HepG2 (cell line): ENCODE results near the gene INAFM2. TPM values are rescaled to one million over a fixed set of nuclear protein-coding genes. Genes with fewer than 3 reads are reported as not detected.
A peak's percentile ranks its signal among the peaks of the same experiment; 100 is the strongest.

ENCODE experiments used
- AKAP8 ChIP-seq: sonication (generic); formaldehyde crosslinking; IDR thresholded peaks from 2 replicates; pipeline ENCODE4 v1.5.1; 2020; ENCODE audit warnings: mild to moderate bottlenecking, missing genetic modification reagents
- DR1 ChIP-seq: sonication (generic); formaldehyde crosslinking; IDR thresholded peaks from 2 replicates; pipeline ENCODE4 v1.8.0; 2021; ENCODE audit warnings: mild to moderate bottlenecking, missing genetic modification reagents, inconsistent platforms
- EEA1 ChIP-seq: sonication (generic); formaldehyde crosslinking; IDR thresholded peaks from 2 replicates; pipeline ENCODE4 v1.5.1; 2020; ENCODE audit warnings: mild to moderate bottlenecking, missing genetic modification reagents, borderline replicate concordance
- EP300 ChIP-seq, 3 experiments: sonication (generic) in 1 of 3; formaldehyde crosslinking in 1 of 3; IDR thresholded peaks; 2 replicates each; pipeline versions ENCODE4 v1.5.1 to v1.6.1; 2011 to 2020; ENCODE audit warnings: low read depth in 2 of 3, low read length in 2 of 3, borderline replicate concordance in 1 of 3, improper control_type of control experiment in 1 of 3, mild to moderate bottlenecking in 1 of 3, missing genetic modification reagents in 1 of 3, moderate library complexity in 1 of 3
- FOSL1 ChIP-seq: sonication (generic); formaldehyde crosslinking; IDR thresholded peaks from 2 replicates; pipeline ENCODE4 v1.9.0; 2021; ENCODE audit warnings: missing genetic modification reagents, borderline replicate concordance
- FOXA3 ChIP-seq: IDR thresholded peaks from 2 replicates; pipeline ENCODE4 v1.6.1; 2016; ENCODE audit warnings: missing genetic modification reagents, missing compliant biosample characterization
- GABPB1 ChIP-seq: IDR thresholded peaks from 2 replicates; pipeline ENCODE4 v1.6.1; 2016; ENCODE audit warnings: mild to moderate bottlenecking, missing genetic modification reagents, moderate library complexity, missing compliant biosample characterization
- GZF1 ChIP-seq: sonication (generic); formaldehyde crosslinking; IDR thresholded peaks from 2 replicates; pipeline ENCODE4 v1.5.1; 2020; ENCODE audit warnings: mild to moderate bottlenecking, missing genetic modification reagents
- HOXA5 ChIP-seq: sonication (generic); formaldehyde crosslinking; IDR thresholded peaks from 2 replicates; pipeline ENCODE4 v1.4.0; 2020; ENCODE audit warnings: missing genetic modification reagents
- KDM2A ChIP-seq: sonication (generic); formaldehyde crosslinking; IDR thresholded peaks from 2 replicates; pipeline ENCODE4 v1.4.0; 2020; ENCODE audit warnings: low read depth, missing genetic modification reagents, borderline replicate concordance
- KLF13 ChIP-seq: sonication (generic); formaldehyde crosslinking; IDR thresholded peaks from 2 replicates; pipeline ENCODE4 v1.4.0; 2020; ENCODE audit warnings: mild to moderate bottlenecking, missing genetic modification reagents
- KLF15 ChIP-seq: sonication (generic); formaldehyde crosslinking; IDR thresholded peaks from 2 replicates; pipeline ENCODE4 v1.8.1; 2023; ENCODE audit warnings: borderline replicate concordance, mild to moderate bottlenecking, inconsistent platforms, missing genetic modification reagents, mixed read lengths
- NBN ChIP-seq: fragments of 450-650 bp; conservative IDR thresholded peaks from 2 replicates; pipeline ENCODE4 v1.6.1; 2017
- SRF ChIP-seq: IDR thresholded peaks from 2 replicates; pipeline ENCODE4 v1.6.1; 2011; ENCODE audit warnings: mild to moderate bottlenecking, low read depth, low read length, moderate library complexity
- SSRP1 ChIP-seq: IDR thresholded peaks from 2 replicates; pipeline ENCODE4 v1.6.1; 2016; ENCODE audit warnings: control low read depth
- THAP11 ChIP-seq: IDR thresholded peaks from 2 replicates; pipeline ENCODE4 v1.6.1; 2016; ENCODE audit warnings: missing biosample characterization, missing genetic modification reagents
- TSC22D2 ChIP-seq: sonication (generic); formaldehyde crosslinking; IDR thresholded peaks from 2 replicates; pipeline ENCODE4 v1.5.1; 2020; ENCODE audit warnings: missing genetic modification reagents, mild to moderate bottlenecking, borderline replicate concordance
- ZMAT3 ChIP-seq: sonication (generic); formaldehyde crosslinking; conservative IDR thresholded peaks from 2 replicates; pipeline ENCODE4 v1.7.0; 2021; ENCODE audit warnings: missing genetic modification reagents
- ZNF20 ChIP-seq: sonication (generic); formaldehyde crosslinking; IDR thresholded peaks from 2 replicates; pipeline ENCODE4 v1.4.0; 2020; ENCODE audit warnings: mild to moderate bottlenecking, moderate library complexity, missing genetic modification reagents
- ZNF256 ChIP-seq: sonication (generic); formaldehyde crosslinking; conservative IDR thresholded peaks from 2 replicates; pipeline ENCODE4 v1.4.0; 2020; ENCODE audit warnings: missing genetic modification reagents
- ZNF3 ChIP-seq: IDR thresholded peaks from 2 replicates; pipeline ENCODE4 v1.7.0; 2017; ENCODE audit warnings: inconsistent platforms
- ZNF33B ChIP-seq: sonication (generic); formaldehyde crosslinking; IDR thresholded peaks from 2 replicates; pipeline ENCODE4 v1.5.1; 2020; ENCODE audit warnings: mild to moderate bottlenecking, missing genetic modification reagents
- ZNF451 ChIP-seq: sonication (generic); formaldehyde crosslinking; IDR thresholded peaks from 2 replicates; pipeline ENCODE4 v1.5.0; 2020; ENCODE audit warnings: mild to moderate bottlenecking, missing genetic modification reagents
- ZNF678 ChIP-seq: sonication (generic); formaldehyde crosslinking; IDR thresholded peaks from 2 replicates; pipeline ENCODE4 v1.4.0; 2020; ENCODE audit warnings: mild to moderate bottlenecking, missing genetic modification reagents
- ZSCAN12 ChIP-seq: sonication (generic); formaldehyde crosslinking; IDR thresholded peaks from 2 replicates; pipeline ENCODE4 v1.9.0; 2021; ENCODE audit warnings: mild to moderate bottlenecking, missing genetic modification reagents
- polyA plus RNA-seq, 8 experiments: library from polyadenylated mRNA; depleted of rRNA in 3 of 8; stranded (reverse) in 7 of 8; unstranded in 1 of 8; fragments of >200 nt; fragmentation: Illumina TruSeq in 4 of 8; extraction: Trizol in 4 of 8; gene quantifications; 2 replicates each; pipeline versions ENCODE4 v1.2.1 to v1.2.3, GENCODE V29; 2011 to 2016; ENCODE audit warnings: low read depth in 4 of 8, missing spikeins in 1 of 8, mixed read lengths in 1 of 8; ENCODE audit not compliant: insufficient read depth in 1 of 8
- total RNA-seq, 5 experiments: library from RNA; depleted of rRNA; stranded (reverse); fragments of >200 nt; fragmentation: Illumina TruSeq; extraction: Trizol; gene quantifications; 2 replicates each; pipeline ENCODE4 v1.2.3, GENCODE V29; 2016; ENCODE audit warnings: low read depth in 1 of 5
- TF ChIP-seq, protein P1 (sequence below): sonication (generic); formaldehyde crosslinking; IDR thresholded peaks from 2 replicates; pipeline ENCODE4 v1.4.0; 2020; ENCODE audit warnings: mild to moderate bottlenecking, missing genetic modification reagents
- TF ChIP-seq, protein P2 (sequence below), 2 experiments: fragments of 450-650 bp in 1 of 2; sonication (generic) in 1 of 2; formaldehyde crosslinking; IDR thresholded peaks; 2 replicates each; pipeline versions ENCODE4 v1.5.0 to v1.8.0; 2020 to 2022; ENCODE audit warnings: mild to moderate bottlenecking in 1 of 2, missing genetic modification reagents in 1 of 2
- TF ChIP-seq, protein P3 (sequence below): sonication (generic); formaldehyde crosslinking; IDR thresholded peaks from 2 replicates; pipeline ENCODE4 v1.8.0; 2022; ENCODE audit warnings: mild to moderate bottlenecking, missing genetic modification reagents, moderate library complexity
- TF ChIP-seq, protein P4 (sequence below): IDR thresholded peaks from 2 replicates; pipeline ENCODE4 v1.6.1; 2016

The INAFM2 gene
- total and polyA plus RNA-seq, 2 of the 13 experiments (the other 11 are each of a cell fraction or from before 2014, with no cell fraction given) = 5.5 to 6.5 TPM

DNA sequence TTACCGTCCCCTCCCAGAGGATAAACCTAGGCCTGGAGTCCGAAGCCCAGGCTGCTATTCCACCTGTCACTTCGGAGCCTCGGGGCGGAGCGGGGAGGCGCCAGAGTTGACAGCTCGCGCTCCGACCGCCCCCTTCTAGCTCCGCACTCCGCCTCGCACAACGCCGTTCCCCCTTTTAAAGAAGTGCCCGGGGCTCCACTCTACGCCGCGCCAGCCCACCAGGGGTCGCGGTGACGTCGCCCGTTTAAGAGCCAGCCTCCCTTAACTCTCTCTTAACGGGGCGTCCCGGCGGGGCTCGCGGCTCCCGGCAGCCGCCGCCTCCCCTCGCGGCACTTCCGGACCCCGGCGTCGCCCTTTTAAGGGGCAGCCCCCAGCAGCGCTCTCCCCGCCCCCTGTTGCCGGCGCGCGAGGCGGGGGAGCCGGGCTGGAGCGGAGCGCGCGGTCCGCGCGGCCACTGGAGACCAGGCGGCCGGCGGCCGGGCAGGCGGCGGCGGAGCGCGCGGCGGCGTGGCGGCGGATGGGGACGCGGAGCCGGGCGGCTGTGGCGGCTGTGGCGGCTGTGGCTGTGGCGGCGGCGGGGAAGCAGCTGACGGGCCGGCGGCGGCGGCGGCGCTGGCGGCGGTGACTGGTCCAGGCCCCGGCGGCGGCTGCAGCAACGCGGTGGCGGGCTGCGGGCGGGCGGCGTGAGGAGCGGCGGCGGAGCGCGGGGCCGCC lies at the start of gene INAFM2 (continued):
- TF ChIP-seq, protein P1, sequence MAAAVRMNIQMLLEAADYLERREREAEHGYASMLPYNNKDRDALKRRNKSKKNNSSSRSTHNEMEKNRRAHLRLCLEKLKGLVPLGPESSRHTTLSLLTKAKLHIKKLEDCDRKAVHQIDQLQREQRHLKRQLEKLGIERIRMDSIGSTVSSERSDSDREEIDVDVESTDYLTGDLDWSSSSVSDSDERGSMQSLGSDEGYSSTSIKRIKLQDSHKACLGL (CRISPR knock-in tag) = peak; percentile 52; the same call in 1 of the 2 replicates
- TF ChIP-seq ZNF256 (no peak), FOXA3 (CRISPR knock-in tag) (peak; percentile 22; the same call in 1 of the 2 replicates), EP300 (IDR thresholded peaks at IDR 0.05; ENCODE audit: low read depth in 2 of 2, low read length in 2 of 2) (no peak), EP300 (CRISPR knock-in tag; IDR thresholded peaks at IDR 0.05; ENCODE audit: borderline replicate concordance) (no peak), DR1 (no peak), GZF1 (no peak), THAP11 (CRISPR knock-in tag) (peak; percentile 66), ZNF678 (CRISPR knock-in tag) (no peak), SRF (no peak), KLF13 (CRISPR knock-in tag) (no peak), GABPB1 (CRISPR knock-in tag) (peak; percentile 83), AKAP8 (CRISPR knock-in tag) (no peak), ZMAT3 (CRISPR knock-in tag) (no peak), FOSL1 (no peak), EEA1 (no peak), NBN (no peak), ZNF3 (no peak), SSRP1 (CRISPR knock-in tag) (no peak), HOXA5 (CRISPR knock-in tag) (peak; percentile 72; the same call in 1 of the 2 replicates), KLF15 (CRISPR knock-in tag) (0 out of 2 replicates have a peak, but pooled peaks have one; percentile 50), ZNF20 (CRISPR knock-in tag) (no peak), ZNF451 (CRISPR knock-in tag) (no peak), ZSCAN12 (CRISPR knock-in tag) (no peak), TSC22D2 (CRISPR knock-in tag) (0 out of 2 replicates have a peak, but pooled peaks have one; percentile 57), ZNF33B (CRISPR knock-in tag) (0 out of 2 replicates have a peak, but pooled peaks have one; percentile 33), KDM2A (peak; percentile 84)
- TF ChIP-seq, protein P2, sequence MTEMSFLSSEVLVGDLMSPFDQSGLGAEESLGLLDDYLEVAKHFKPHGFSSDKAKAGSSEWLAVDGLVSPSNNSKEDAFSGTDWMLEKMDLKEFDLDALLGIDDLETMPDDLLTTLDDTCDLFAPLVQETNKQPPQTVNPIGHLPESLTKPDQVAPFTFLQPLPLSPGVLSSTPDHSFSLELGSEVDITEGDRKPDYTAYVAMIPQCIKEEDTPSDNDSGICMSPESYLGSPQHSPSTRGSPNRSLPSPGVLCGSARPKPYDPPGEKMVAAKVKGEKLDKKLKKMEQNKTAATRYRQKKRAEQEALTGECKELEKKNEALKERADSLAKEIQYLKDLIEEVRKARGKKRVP (CRISPR knock-in tag; IDR thresholded peaks at IDR 0.05) = no peak
- TF ChIP-seq, protein P3, sequence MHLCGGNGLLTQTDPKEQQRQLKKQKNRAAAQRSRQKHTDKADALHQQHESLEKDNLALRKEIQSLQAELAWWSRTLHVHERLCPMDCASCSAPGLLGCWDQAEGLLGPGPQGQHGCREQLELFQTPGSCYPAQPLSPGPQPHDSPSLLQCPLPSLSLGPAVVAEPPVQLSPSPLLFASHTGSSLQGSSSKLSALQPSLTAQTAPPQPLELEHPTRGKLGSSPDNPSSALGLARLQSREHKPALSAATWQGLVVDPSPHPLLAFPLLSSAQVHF = no peak
- TF ChIP-seq, protein P4, sequence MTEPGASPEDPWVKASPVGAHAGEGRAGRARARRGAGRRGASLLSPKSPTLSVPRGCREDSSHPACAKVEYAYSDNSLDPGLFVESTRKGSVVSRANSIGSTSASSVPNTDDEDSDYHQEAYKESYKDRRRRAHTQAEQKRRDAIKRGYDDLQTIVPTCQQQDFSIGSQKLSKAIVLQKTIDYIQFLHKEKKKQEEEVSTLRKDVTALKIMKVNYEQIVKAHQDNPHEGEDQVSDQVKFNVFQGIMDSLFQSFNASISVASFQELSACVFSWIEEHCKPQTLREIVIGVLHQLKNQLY (CRISPR knock-in tag) = no peak
